IPS-15b (cell line): ENCODE data around the gene RNF180.

Experiments used
- H3K27me3 ChIP-seq: one replicate; pipeline ENCODE4 v1.6.1; 2013; ENCODE audit warnings: low read length; ENCODE audit not compliant: control insufficient read depth, insufficient read depth
- H3K36me3 ChIP-seq: one replicate; pipeline ENCODE4 v1.6.1; 2013; ENCODE audit warnings: low read length; ENCODE audit not compliant: control insufficient read depth, insufficient read depth
- H3K4me1 ChIP-seq: one replicate; pipeline ENCODE4 v1.6.1; 2013; ENCODE audit warnings: mild to moderate bottlenecking, low read length; ENCODE audit not compliant: control insufficient read depth, insufficient read depth
- H3K4me3 ChIP-seq: one replicate; pipeline ENCODE4 v1.5.1; 2013; ENCODE audit warnings: low read depth, low read length
- H3K9ac ChIP-seq: one replicate; pipeline ENCODE4 v1.6.1; 2013; ENCODE audit warnings: low read depth, mild to moderate bottlenecking, low read length
- H3K9me3 ChIP-seq: one replicate; pipeline ENCODE4 v1.6.1; 2013; ENCODE audit warnings: mild to moderate bottlenecking, low read length; ENCODE audit not compliant: control insufficient read depth, insufficient read depth

Gene RNF180

DNA sequence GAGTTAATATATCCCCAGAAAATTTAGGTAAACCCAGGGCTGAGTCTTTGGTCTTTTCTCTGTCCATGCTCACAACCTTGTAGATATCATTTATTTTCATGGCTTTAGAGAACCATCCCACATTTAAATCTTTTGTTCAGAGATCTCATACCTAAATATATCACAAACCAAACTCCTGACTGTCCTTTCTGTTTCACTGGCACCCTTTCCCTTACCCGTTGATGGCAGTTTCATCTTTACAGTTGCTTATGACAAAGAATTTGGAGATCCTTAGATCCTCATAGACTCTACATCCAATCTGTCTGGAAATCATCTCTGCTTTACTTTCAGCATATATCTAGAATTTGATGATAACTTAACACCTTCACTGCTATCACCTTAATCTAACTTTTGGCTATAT, 19.2 kb downstream of the RNF180 start:
- no peaks in the 10 kb centered on the region for H3K9me3 ChIP-seq
- H3K36me3 ChIP-seq, result no peaks in the 10 kb centered on the region
- H3K4me3 ChIP-seq, result no peak overlapping the region
- no peaks in the 10 kb centered on the region for H3K4me1 ChIP-seq
- no peak overlapping the region for H3K9ac ChIP-seq
- H3K27me3 ChIP-seq, result no peaks in the 10 kb centered on the region

GRCh38 chr5:64188776-64189175, 23.1 kb downstream of the RNF180 start:
- H3K9ac ChIP-seq, result no peak overlapping the region
- H3K9me3 ChIP-seq, result no peaks in the 10 kb centered on the region
- H3K27me3 ChIP-seq, result no peaks in the 10 kb centered on the region
- H3K36me3 ChIP-seq, result no peaks in the 10 kb centered on the region
- no peak overlapping the region for H3K4me3 ChIP-seq
- H3K4me1 ChIP-seq, result no peaks in the 10 kb centered on the region

DNA sequence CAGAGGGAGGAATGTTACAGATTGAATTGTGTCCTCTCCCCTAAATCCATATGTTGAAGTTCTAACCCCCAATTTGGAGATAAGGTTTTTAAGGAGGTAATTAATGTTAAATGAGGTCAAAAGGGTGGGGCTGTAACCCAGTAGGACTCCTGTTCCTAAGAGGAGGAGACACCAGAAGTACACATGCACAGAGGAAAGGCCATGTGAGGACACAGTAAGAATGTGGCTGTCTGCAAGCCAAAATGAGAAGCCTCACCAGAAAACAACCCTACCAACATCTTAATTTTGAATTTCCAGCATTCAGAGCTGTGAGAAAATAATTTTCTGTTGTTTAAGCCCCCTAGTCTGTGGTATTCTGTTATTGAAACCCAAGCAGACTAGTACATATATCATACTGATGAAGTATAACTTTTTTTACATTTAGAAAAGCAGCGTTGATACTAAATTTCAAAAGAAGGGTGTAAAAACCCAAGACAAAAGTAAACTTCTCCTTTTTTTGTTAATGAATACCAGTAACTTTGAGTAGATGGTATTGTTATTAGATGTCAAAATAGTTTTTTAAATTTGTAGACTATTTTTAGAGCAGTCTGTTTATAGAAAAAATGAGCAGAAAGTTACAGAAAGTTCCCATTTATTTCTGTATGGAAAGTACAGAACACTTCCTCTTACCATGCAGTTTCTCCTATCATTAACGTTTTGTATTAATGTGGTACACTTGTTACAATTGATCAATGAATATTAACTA, 25.1 kb downstream of the RNF180 start:
- H3K27me3 ChIP-seq, result no peaks in the 10 kb centered on the region
- no peak overlapping the region for H3K4me3 ChIP-seq
- no peaks in the 10 kb centered on the region for H3K4me1 ChIP-seq
- H3K9ac ChIP-seq, result no peak overlapping the region
- no peaks in the 10 kb centered on the region for H3K9me3 ChIP-seq
- H3K36me3 ChIP-seq, result no peaks in the 10 kb centered on the region

DNA sequence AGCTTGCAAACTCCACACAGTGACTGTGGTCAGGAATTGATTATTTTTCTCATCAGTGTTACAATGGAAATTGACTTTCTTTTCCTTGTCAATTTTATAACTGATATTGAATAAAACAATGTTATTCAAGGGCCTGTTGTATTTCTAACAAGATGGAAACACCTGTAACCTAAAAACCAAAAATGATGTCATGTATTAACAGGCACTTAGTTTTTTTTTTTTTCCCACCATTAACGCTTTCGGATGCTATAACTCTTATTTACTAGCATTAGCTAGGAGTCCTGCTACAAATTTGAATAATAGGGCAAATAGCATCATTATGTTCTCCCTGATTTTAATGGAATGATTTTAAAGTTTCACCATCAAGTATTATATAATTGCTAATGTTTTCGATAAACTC, 30.3 kb downstream of the RNF180 start:
- Histone ChIP-seq H3K27me3 (no peaks in the 10 kb centered on the region), H3K36me3 (no peaks in the 10 kb centered on the region), H3K9me3 (no peaks in the 10 kb centered on the region), H3K4me3 (no peak overlapping the region), H3K9ac (no peak overlapping the region), H3K4me1 (no peaks in the 10 kb centered on the region)

GRCh38 chr5:64199425-64199824, 33.8 kb downstream of the RNF180 start:
- Histone ChIP-seq H3K9ac (no peak overlapping the region), H3K9me3 (no peaks in the 10 kb centered on the region), H3K4me1 (no peaks in the 10 kb centered on the region), H3K27me3 (no peaks in the 10 kb centered on the region), H3K36me3 (no peaks in the 10 kb centered on the region), H3K4me3 (no peak overlapping the region)

GRCh38 chr5:64201996-64202395, 36.4 kb downstream of the RNF180 start:
- H3K27me3 ChIP-seq, result no peaks in the 10 kb centered on the region
- no peaks in the 10 kb centered on the region for H3K9me3 ChIP-seq

GRCh38 chr5:64206653-64207052, 41.0 kb downstream of the RNF180 start:
- Histone ChIP-seq H3K27me3 (no peaks in the 10 kb centered on the region), H3K9me3 (no peaks in the 10 kb centered on the region), H3K36me3 (no peaks in the 10 kb centered on the region)

More at GRCh38 chr5:64201996-64202395, 36.4 kb downstream of the RNF180 start:
- Histone ChIP-seq H3K4me1 (no peaks in the 10 kb centered on the region), H3K9ac (no peak overlapping the region), H3K4me3 (no peak overlapping the region), H3K36me3 (no peaks in the 10 kb centered on the region)

GRCh38 chr5:64207978-64208377, 42.3 kb downstream of the RNF180 start:
- Histone ChIP-seq H3K4me3 (no peak overlapping the region), H3K27me3 (no peaks in the 10 kb centered on the region), H3K4me1 (no peaks in the 10 kb centered on the region), H3K36me3 (no peaks in the 10 kb centered on the region), H3K9me3 (no peaks in the 10 kb centered on the region), H3K9ac (no peak overlapping the region)

More at GRCh38 chr5:64206653-64207052, 41.0 kb downstream of the RNF180 start:
- Histone ChIP-seq H3K4me3 (no peak overlapping the region), H3K9ac (no peak overlapping the region), H3K4me1 (no peaks in the 10 kb centered on the region)

DNA sequence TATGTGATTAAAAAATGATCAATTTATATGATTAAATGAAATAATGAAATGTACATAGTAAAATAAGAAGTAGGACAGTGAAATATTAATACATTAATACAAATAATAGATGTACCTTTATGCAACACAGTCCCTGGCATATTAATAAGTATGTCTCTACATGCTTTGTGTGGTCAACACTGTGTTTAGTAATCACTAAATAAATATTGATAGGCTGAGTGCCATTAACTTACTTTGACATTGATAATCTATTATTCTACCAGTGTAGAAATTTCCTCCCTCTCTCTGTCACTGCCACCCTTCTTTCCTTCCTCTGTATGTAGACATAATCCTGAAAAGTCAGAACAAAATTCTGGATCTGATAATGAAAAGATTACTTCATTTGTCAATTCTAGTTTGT, 43.7 kb downstream of the RNF180 start:
- H3K9ac ChIP-seq, result no peak overlapping the region
- no peaks in the 10 kb centered on the region for H3K4me1 ChIP-seq
- no peak overlapping the region for H3K4me3 ChIP-seq
- H3K36me3 ChIP-seq, result no peaks in the 10 kb centered on the region
- no peaks in the 10 kb centered on the region for H3K27me3 ChIP-seq
- H3K9me3 ChIP-seq, result no peaks in the 10 kb centered on the region

- Histone ChIP-seq H3K9me3 (no peaks in the 10 kb centered on the region), H3K36me3 (no peaks in the 10 kb centered on the region), H3K4me3 (no peak overlapping the region), H3K27me3 (no peaks in the 10 kb centered on the region), H3K9ac (no peak overlapping the region), H3K4me1 (no peaks in the 10 kb centered on the region)
These were observed 45.2 kb downstream of the RNF180 start for GRCh38 chr5:64210866-64211265.

GRCh38 chr5:64213011-64213410, 47.4 kb downstream of the RNF180 start:
- no peak overlapping the region for H3K9ac ChIP-seq

GRCh38 chr5:64213531-64213930, 47.9 kb downstream of the RNF180 start:
- no peak overlapping the region for H3K9ac ChIP-seq

More at GRCh38 chr5:64213011-64213410, 47.4 kb downstream of the RNF180 start:
- H3K4me3 ChIP-seq, result no peak overlapping the region
- H3K27me3 ChIP-seq, result no peaks in the 10 kb centered on the region
- H3K9me3 ChIP-seq, result no peaks in the 10 kb centered on the region
- H3K36me3 ChIP-seq, result no peaks in the 10 kb centered on the region
- no peaks in the 10 kb centered on the region for H3K4me1 ChIP-seq

More at GRCh38 chr5:64213531-64213930, 47.9 kb downstream of the RNF180 start:
- Histone ChIP-seq H3K27me3 (no peaks in the 10 kb centered on the region), H3K4me1 (no peaks in the 10 kb centered on the region), H3K4me3 (no peak overlapping the region), H3K9me3 (no peaks in the 10 kb centered on the region), H3K36me3 (no peaks in the 10 kb centered on the region)
